GM13976 (cell line): ENCODE results near the gene PTGER3.

Source experiments
- DNase-seq: peaks from one replicate; pipeline ENCODE4 v3.0.0; 2012; ENCODE audit warnings: low spot score
- in situ Hi-C: fragments of 300-500 bp; cut with MboI; formaldehyde crosslinking; loops from one replicate; pipeline ENCODE4 v1.12.0; 2022; ENCODE audit warnings: low sequenced_read_pairs, mixed read lengths, inconsistent platforms; ENCODE audit not compliant: unreplicated experiment
- TF ChIP-seq, protein P1 (sequence below): IDR thresholded peaks from 2 replicates; pipeline ENCODE4 v1.5.1; 2012; ENCODE audit warnings: borderline replicate concordance, mild to moderate bottlenecking; ENCODE audit not compliant: insufficient read depth; ENCODE audit errors: extremely low read depth, missing control alignments, control extremely low read depth

Gene PTGER3

DNA sequence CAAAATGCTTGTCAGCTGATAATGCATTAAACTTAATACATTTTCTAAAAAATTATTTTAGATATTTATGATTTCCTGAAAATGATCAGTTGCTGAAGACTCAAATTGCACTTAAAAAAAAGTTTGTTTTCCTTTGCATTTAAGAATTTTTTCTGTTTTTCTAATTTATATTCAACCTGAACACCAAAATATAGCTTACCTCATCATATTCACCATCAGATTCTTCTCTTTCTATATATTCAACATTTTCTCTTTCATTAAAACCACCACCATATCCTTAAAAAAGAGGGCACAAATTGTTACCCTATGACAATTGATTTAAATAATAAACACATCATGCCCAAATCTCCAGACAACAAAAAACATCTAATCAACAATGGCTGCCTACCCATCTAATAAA lies 24.7 kb upstream of the PTGER3 start:
- in situ Hi-C loops: loop anchor here (25.0 kb wide), 1 partner anchor 935 kb away; no protein-coding TSS in a partner anchor
- TF ChIP-seq, protein P1, sequence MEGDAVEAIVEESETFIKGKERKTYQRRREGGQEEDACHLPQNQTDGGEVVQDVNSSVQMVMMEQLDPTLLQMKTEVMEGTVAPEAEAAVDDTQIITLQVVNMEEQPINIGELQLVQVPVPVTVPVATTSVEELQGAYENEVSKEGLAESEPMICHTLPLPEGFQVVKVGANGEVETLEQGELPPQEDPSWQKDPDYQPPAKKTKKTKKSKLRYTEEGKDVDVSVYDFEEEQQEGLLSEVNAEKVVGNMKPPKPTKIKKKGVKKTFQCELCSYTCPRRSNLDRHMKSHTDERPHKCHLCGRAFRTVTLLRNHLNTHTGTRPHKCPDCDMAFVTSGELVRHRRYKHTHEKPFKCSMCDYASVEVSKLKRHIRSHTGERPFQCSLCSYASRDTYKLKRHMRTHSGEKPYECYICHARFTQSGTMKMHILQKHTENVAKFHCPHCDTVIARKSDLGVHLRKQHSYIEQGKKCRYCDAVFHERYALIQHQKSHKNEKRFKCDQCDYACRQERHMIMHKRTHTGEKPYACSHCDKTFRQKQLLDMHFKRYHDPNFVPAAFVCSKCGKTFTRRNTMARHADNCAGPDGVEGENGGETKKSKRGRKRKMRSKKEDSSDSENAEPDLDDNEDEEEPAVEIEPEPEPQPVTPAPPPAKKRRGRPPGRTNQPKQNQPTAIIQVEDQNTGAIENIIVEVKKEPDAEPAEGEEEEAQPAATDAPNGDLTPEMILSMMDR: no peak
- DNase-seq: no peak

DNA sequence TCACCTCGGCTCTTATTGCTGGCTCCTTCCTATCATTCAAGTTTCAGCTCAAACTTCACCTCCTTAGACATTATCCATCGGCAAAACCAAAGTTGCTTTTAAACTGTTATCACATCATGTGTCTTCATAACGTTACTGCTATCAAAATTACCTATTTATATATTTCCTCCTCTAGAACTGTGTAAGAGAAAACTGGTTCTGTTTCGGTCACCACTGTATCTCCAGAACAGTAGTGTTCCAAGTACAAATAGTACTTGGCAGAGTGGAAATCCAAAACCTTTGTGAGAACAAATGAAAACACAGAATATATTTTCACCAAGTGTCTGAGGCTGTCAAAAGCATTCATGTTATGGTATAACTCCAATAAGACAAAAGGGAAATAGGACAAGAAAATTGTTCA lies 24.1 kb upstream of the PTGER3 start:
- in situ Hi-C loops: loop anchor here (25.0 kb wide), 1 partner anchor 934 kb away; no protein-coding TSS in a partner anchor
- no peak for DNase-seq
- TF ChIP-seq, protein P1: no peak

DNA sequence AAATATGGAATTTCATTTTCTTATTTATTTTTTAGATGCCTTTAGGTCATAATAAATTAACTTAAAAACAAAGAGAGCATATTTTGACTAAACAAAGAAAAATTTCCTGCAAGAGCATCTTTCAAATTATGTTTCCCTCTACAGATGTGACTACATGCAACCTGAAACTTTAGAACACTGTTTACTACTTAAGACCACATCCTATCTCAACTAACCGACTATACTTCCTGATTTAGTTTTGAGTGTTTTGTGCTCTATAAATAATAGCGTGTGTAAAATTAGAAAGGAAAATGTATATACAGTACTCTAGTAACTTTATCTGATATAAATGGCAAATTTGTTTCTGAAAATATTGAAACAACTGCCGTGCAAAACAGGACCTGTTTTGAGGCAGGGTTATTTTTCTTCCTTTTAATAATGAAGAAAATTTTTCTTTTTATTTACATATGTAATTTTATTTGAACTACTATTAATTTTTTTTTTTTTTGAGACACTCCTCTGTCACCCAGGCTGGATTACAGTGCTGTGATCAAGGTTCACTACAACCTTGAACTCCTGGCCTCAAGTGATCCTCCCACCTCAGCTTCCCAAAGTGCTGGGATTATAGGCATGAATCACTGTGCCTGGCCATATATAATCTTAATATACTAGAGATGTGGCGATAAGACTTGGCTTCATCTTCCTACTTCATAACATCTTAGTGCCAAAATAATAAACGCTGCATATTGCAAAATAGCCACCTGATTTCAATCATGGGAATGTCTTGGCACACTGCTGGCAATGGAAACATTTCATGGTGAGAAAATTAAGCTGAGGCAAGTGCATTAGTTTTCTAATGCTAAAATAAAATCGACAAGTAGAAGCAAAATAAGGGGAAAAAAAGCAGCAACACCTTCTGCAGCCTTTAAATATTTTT lies 21.0 kb upstream of the PTGER3 start:
- DNase-seq: no peak
- in situ Hi-C loops: loop anchor here (25.0 kb wide), 1 partner anchor 931 kb away; no protein-coding TSS in a partner anchor
- TF ChIP-seq, protein P1: no peak

GRCh38 chr1:71054791-71055190 lies 7.2 kb upstream of the PTGER3 start:
- DNase-seq: no peak
- TF ChIP-seq, protein P1: no peak
- in situ Hi-C loops: loop anchor here (25.0 kb wide), 1 partner anchor 917 kb away; no protein-coding TSS in a partner anchor

GRCh38 chr1:71054281-71054731 lies 6.7 kb upstream of the PTGER3 start:
- in situ Hi-C loops: loop anchor here (25.0 kb wide), 1 partner anchor 917 kb away; no protein-coding TSS in a partner anchor
- TF ChIP-seq, protein P1: no peak
- no peak for DNase-seq

- DNase-seq: no peak
- TF ChIP-seq, protein P1: no peak
- in situ Hi-C loops: loop anchor here (25.0 kb wide), 1 partner anchor 916 kb away; no protein-coding TSS in a partner anchor
Measured at GRCh38 chr1:71053758-71054157, 6.1 kb upstream of the PTGER3 start.
